Measurements from ENCODE around the gene ZFYVE27.
A peak's percentile ranks its signal among the peaks of the same experiment; 100 is the strongest.

ZFYVE27 gene

GRCh38 chr10:97707134-97707861 lies 29.6 kb upstream of the ZFYVE27 start:
- 0 out of 2 replicates have a peak, but pooled peaks cover 5% of the 10 kb centered on the region for H3K4me1 ChIP-seq (ENCODE audit: control insufficient read depth, insufficient read depth, low read length)
- no peaks in the 10 kb centered on the region for H3K9me3 ChIP-seq (ENCODE audit: control insufficient read depth, insufficient read depth, low read length)
- H3K27me3 ChIP-seq (ENCODE audit: control insufficient read depth, insufficient read depth, low read length), result peaks cover 4% of the 10 kb centered on the region; the same call in 1 of the 2 replicates
- no peak overlapping the region for H3K27ac ChIP-seq (ENCODE audit: low read depth, low read length)
- no peak overlapping the region for H3K4me3 ChIP-seq (ENCODE audit: low read depth, low read length)
- H3K9ac ChIP-seq (ENCODE audit: low read depth, low read length), result no peak overlapping the region
- H3K36me3 ChIP-seq (ENCODE audit: control insufficient read depth, insufficient read depth, low read length), result no peaks in the 10 kb centered on the region

DNA sequence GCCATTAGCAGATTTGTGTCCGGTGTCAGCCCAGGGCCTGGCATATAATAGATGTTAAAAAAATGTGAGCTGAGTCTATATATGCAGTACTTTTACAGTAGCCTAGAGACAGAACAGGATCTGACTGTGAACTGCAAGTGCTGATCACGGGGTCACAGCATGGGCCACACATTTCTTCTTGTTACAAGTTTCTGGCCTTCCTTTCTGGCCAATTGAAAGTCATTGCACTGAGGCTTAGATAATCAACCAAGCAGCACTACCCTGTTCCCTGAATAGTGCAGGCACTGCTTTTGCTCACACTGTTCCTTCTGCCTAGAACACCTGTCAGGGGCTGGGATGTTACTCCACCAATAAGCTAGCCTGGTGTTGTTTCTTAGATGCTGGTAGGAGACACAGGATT lies 28.8 kb upstream of the ZFYVE27 start:
- H3K4me3 ChIP-seq (ENCODE audit: low read depth, low read length), result no peak overlapping the region
- no peaks in the 10 kb centered on the region for H3K36me3 ChIP-seq (ENCODE audit: control insufficient read depth, insufficient read depth, low read length)
- no peak overlapping the region for H3K9ac ChIP-seq (ENCODE audit: low read depth, low read length)
- no peaks in the 10 kb centered on the region for H3K9me3 ChIP-seq (ENCODE audit: control insufficient read depth, insufficient read depth, low read length)
- H3K4me1 ChIP-seq (ENCODE audit: control insufficient read depth, insufficient read depth, low read length), result peaks cover 10% of the 10 kb centered on the region
- H3K27me3 ChIP-seq (ENCODE audit: control insufficient read depth, insufficient read depth, low read length), result peaks cover 4% of the 10 kb centered on the region; the same call in 1 of the 2 replicates
- no peak overlapping the region for H3K27ac ChIP-seq (ENCODE audit: low read depth, low read length)

GRCh38 chr10:97708976-97709946 lies 27.7 kb upstream of the ZFYVE27 start:
- Histone ChIP-seq H3K4me1 (ENCODE audit: control insufficient read depth, insufficient read depth, low read length) (peaks cover 10% of the 10 kb centered on the region), H3K36me3 (ENCODE audit: control insufficient read depth, insufficient read depth, low read length) (no peaks in the 10 kb centered on the region), H3K27me3 (ENCODE audit: control insufficient read depth, insufficient read depth, low read length) (peaks cover 4% of the 10 kb centered on the region; the same call in 1 of the 2 replicates), H3K9ac (ENCODE audit: low read depth, low read length) (no peak overlapping the region), H3K27ac (ENCODE audit: low read depth, low read length) (no peak overlapping the region), H3K9me3 (ENCODE audit: control insufficient read depth, insufficient read depth, low read length) (no peaks in the 10 kb centered on the region), H3K4me3 (ENCODE audit: low read depth, low read length) (no peak overlapping the region)

DNA sequence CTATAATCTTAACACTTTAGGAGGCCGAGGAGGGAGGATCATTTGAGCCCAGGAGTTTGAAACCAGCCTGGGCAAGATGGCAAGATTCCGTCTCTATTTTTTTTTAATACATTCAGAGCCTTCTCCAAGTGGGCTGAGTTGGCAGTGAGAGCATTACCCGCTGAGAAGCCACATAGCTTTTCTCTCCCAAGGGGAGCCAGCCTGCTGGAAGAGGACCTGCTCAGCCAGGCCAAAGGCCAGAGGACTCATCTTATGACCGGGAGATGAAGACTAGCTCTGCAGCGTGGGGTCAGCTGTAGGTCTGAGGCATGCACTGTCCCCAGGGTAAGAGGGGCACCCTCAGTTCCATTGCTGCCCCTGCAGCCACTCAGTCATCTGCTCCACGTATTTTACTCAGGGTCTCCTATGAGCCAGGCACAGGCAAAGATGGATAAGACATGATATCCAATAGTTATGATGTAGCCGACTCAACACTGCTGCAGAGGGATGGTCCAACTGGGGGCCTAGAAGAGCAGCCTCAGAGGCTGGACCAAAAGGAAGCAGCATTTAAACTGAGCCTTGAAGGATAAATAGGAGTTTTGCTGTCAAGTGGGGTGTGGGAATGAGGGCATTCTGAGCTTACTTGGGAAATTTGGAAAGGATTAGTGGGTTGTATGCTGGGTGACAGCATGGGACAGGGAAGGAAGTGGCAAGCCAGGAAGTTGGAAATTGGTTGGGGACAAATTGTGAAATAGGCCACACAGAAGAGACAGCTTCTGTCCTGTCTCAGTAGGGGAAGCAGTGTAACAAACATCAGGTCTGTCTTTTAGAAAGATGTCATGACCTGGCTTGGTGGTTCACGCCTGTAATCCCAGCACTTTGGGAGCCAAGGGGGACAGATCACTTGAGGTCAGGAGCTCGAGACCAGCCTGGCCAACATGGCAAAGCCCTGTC lies 25.0 kb upstream of the ZFYVE27 start:
- H3K36me3 ChIP-seq (ENCODE audit: control insufficient read depth, insufficient read depth, low read length), result peaks cover 7% of the 10 kb centered on the region; the same call in 1 of the 2 replicates
- H3K9ac ChIP-seq (ENCODE audit: low read depth, low read length), result no peak overlapping the region
- H3K4me3 ChIP-seq (ENCODE audit: low read depth, low read length), result no peak overlapping the region
- peaks cover 4% of the 10 kb centered on the region; the same call in 1 of the 2 replicates for H3K27me3 ChIP-seq (ENCODE audit: control insufficient read depth, insufficient read depth, low read length)
- H3K4me1 ChIP-seq (ENCODE audit: control insufficient read depth, insufficient read depth, low read length), result peaks cover 23% of the 10 kb centered on the region
- no peak overlapping the region for H3K27ac ChIP-seq (ENCODE audit: low read depth, low read length)
- H3K9me3 ChIP-seq (ENCODE audit: control insufficient read depth, insufficient read depth, low read length), result no peaks in the 10 kb centered on the region

DNA sequence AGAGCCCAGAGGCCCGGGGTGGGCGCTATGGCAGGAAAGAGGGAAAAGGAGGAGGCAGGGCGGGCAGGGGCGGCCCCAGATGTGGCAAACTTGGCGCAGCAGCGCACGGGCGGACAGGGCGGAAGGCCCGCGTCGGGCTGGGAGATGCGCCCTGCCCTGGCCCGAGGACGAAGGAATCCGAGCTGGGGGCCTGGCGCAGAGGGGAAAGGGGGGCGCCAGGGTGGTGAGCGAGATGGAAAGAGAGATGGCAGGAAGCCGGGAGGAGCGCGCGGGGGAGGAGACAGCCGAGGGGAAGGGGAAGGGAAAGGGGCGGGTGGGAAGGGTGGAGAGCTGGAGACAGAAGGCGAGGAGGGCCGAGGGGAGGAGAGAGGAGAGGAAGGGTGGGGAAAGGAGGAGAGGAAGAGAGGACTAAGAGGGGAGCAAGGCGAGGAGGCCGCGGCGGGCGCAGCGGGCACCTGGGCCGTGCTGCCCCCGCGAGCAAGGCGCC lies 23.5 kb upstream of the ZFYVE27 start, which contains the start of gene MARVELD1:
MARVELD1 (plus strand) TSS at position 392 of the 487 bp plus-strand sequence. CDS start 147 bp downstream, outside the sequence.
- peak within 1 kb of the TSS; percentile 82 for H3K27ac ChIP-seq (ENCODE audit: low read depth, low read length)

DNA sequence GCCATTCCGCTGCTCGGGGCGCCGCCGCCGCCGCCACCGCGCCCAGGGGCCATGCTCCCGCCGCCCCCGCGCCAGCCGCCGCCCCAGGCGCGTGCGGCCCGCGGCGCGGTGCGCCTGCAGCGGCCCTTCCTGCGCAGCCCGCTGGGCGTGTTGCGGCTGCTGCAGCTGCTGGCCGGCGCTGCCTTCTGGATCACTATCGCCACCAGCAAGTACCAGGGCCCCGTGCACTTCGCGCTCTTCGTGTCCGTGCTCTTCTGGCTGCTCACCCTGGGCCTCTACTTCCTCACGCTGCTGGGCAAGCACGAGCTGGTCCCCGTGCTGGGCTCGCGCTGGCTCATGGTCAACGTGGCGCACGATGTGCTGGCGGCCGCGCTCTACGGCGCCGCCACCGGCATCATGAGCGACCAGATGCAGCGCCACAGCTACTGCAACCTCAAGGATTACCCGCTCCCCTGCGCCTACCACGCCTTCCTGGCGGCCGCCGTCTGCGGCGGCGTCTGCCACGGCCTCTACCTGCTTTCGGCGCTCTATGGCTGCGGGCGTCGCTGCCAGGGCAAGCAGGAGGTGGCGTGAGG lies 23.0 kb upstream of the ZFYVE27 start:
- no peaks in the 10 kb centered on the region for H3K9me3 ChIP-seq (ENCODE audit: control insufficient read depth, insufficient read depth, low read length)

More for the DNA sequence above, 23.5 kb upstream of the ZFYVE27 start, which contains the start of gene MARVELD1:
- peak within 1 kb of the TSS; percentile 84 for H3K4me3 ChIP-seq (ENCODE audit: low read depth, low read length)
- H3K9ac ChIP-seq (ENCODE audit: low read depth, low read length), result peak within 1 kb of the TSS; percentile 78
- H3K4me1 ChIP-seq (ENCODE audit: control insufficient read depth, insufficient read depth, low read length), result peaks cover 23% of the 10 kb centered on the region
- peaks cover 18% of the 10 kb centered on the region for H3K36me3 ChIP-seq (ENCODE audit: control insufficient read depth, insufficient read depth, low read length)
- H3K9me3 ChIP-seq (ENCODE audit: control insufficient read depth, insufficient read depth, low read length), result no peaks in the 10 kb centered on the region
- H3K27me3 ChIP-seq (ENCODE audit: control insufficient read depth, insufficient read depth, low read length), result peaks cover 4% of the 10 kb centered on the region; the same call in 1 of the 2 replicates

GRCh38 chr10:97714401-97715258 lies 22.3 kb upstream of the ZFYVE27 start:
- H3K4me3 ChIP-seq (ENCODE audit: low read depth, low read length), result peak overlapping the region; percentile 84
- peaks cover 29% of the 10 kb centered on the region for H3K4me1 ChIP-seq (ENCODE audit: control insufficient read depth, insufficient read depth, low read length)
- peak overlapping the region; percentile 82 for H3K27ac ChIP-seq (ENCODE audit: low read depth, low read length)
- peak overlapping the region; percentile 78 for H3K9ac ChIP-seq (ENCODE audit: low read depth, low read length)
- H3K36me3 ChIP-seq (ENCODE audit: control insufficient read depth, insufficient read depth, low read length), result peaks cover 21% of the 10 kb centered on the region
- H3K9me3 ChIP-seq (ENCODE audit: control insufficient read depth, insufficient read depth, low read length), result no peaks in the 10 kb centered on the region
- H3K27me3 ChIP-seq (ENCODE audit: control insufficient read depth, insufficient read depth, low read length), result peaks cover 4% of the 10 kb centered on the region; the same call in 1 of the 2 replicates

More for the DNA sequence above, 23.0 kb upstream of the ZFYVE27 start:
- H3K27me3 ChIP-seq (ENCODE audit: control insufficient read depth, insufficient read depth, low read length), result peaks cover 4% of the 10 kb centered on the region; the same call in 1 of the 2 replicates
- H3K36me3 ChIP-seq (ENCODE audit: control insufficient read depth, insufficient read depth, low read length), result peaks cover 19% of the 10 kb centered on the region
- peak overlapping the region; percentile 78 for H3K9ac ChIP-seq (ENCODE audit: low read depth, low read length)
- H3K27ac ChIP-seq (ENCODE audit: low read depth, low read length), result peak overlapping the region; percentile 82
- peak overlapping the region; percentile 84 for H3K4me3 ChIP-seq (ENCODE audit: low read depth, low read length)
- peaks cover 27% of the 10 kb centered on the region for H3K4me1 ChIP-seq (ENCODE audit: control insufficient read depth, insufficient read depth, low read length)

GRCh38 chr10:97715259-97715874 lies 21.6 kb upstream of the ZFYVE27 start:
- peak overlapping the region; percentile 84 for H3K4me3 ChIP-seq (ENCODE audit: low read depth, low read length)
- H3K9me3 ChIP-seq (ENCODE audit: control insufficient read depth, insufficient read depth, low read length), result no peaks in the 10 kb centered on the region
- H3K9ac ChIP-seq (ENCODE audit: low read depth, low read length), result no peak overlapping the region
- peaks cover 31% of the 10 kb centered on the region for H3K4me1 ChIP-seq (ENCODE audit: control insufficient read depth, insufficient read depth, low read length)
- H3K27ac ChIP-seq (ENCODE audit: low read depth, low read length), result peak overlapping the region; percentile 82
- peaks cover 21% of the 10 kb centered on the region for H3K36me3 ChIP-seq (ENCODE audit: control insufficient read depth, insufficient read depth, low read length)
- peaks cover 4% of the 10 kb centered on the region; the same call in 1 of the 2 replicates for H3K27me3 ChIP-seq (ENCODE audit: control insufficient read depth, insufficient read depth, low read length)

- Histone ChIP-seq H3K9me3 (ENCODE audit: control insufficient read depth, insufficient read depth, low read length) (no peaks in the 10 kb centered on the region), H3K4me1 (ENCODE audit: control insufficient read depth, insufficient read depth, low read length) (peaks cover 31% of the 10 kb centered on the region), H3K36me3 (ENCODE audit: control insufficient read depth, insufficient read depth, low read length) (peaks cover 21% of the 10 kb centered on the region), H3K9ac (ENCODE audit: low read depth, low read length) (no peak overlapping the region), H3K4me3 (ENCODE audit: low read depth, low read length) (no peak overlapping the region), H3K27ac (ENCODE audit: low read depth, low read length) (no peak overlapping the region), H3K27me3 (ENCODE audit: control insufficient read depth, insufficient read depth, low read length) (no peaks in the 10 kb centered on the region)
Measured at GRCh38 chr10:97717627-97718026, 19.3 kb upstream of the ZFYVE27 start.
